Vagina (tissue), 2 donors: ENCODE data around the gene CYP2C19. TPM values are rescaled to one million over a fixed set of nuclear protein-coding genes. Genes with fewer than 3 reads are reported as not detected.
"Not testable (repeated sequence)": the region's sequence is repeated elsewhere in the genome, so short reads cannot be mapped to it uniquely, and the experiment has no call there.

Experiments
- DNase-seq, 2 donors: peaks; one replicate each; pipeline ENCODE4 v3.0.0-alpha.2; 2017; ENCODE audit errors: extremely low spot score in 2 of 2
- H3K27ac ChIP-seq: fragments of 200-600 bp; sonication (generic); one replicate; pipeline ENCODE4 v1.5.1; 2019
- H3K27me3 ChIP-seq: fragments of 200-600 bp; sonication (generic); one replicate; pipeline ENCODE4 v1.5.1; 2019
- H3K36me3 ChIP-seq, 2 donors: fragments of 200-600 bp; sonication (generic); one replicate each; pipeline ENCODE4 v1.5.1; 2017 to 2019
- H3K4me1 ChIP-seq: fragments of 200-600 bp; sonication (generic); one replicate; pipeline ENCODE4 v1.5.1; 2019
- H3K4me3 ChIP-seq, 2 donors: fragments of 200-600 bp; sonication (generic); 1 replicate in 1 of 2; 2 replicates in 1 of 2; pipeline ENCODE4 v1.5.1; 2016 to 2019
- H3K9me3 ChIP-seq: fragments of 200-600 bp; sonication (generic); one replicate; pipeline ENCODE4 v1.5.1; 2019
- CTCF ChIP-seq, 3 experiments: fragments of 450-650 bp in 2 of 3; fragments of 200-600 bp in 1 of 3; sonication (generic) in 1 of 3; IDR thresholded peaks; one replicate each; pipeline ENCODE4 v1.5.1; 2017 to 2019; ENCODE audit warnings: antibody characterized with exemption in 3 of 3, mild to moderate bottlenecking in 2 of 3, moderate library complexity in 2 of 3
- POLR2A ChIP-seq, 2 donors: fragments of 450-650 bp; IDR thresholded peaks; one replicate each; pipeline ENCODE4 v1.6.1; 2017; ENCODE audit warnings: antibody characterized with exemption in 2 of 2, mild to moderate bottlenecking in 2 of 2, moderate library complexity in 2 of 2
- POLR2AphosphoS5 ChIP-seq, 2 donors: sonication (generic); formaldehyde crosslinking; IDR thresholded peaks; one replicate each; pipeline ENCODE4 v1.9.0; 2017; ENCODE audit warnings: antibody characterized with exemption in 2 of 2, mild to moderate bottlenecking in 2 of 2, low read depth in 1 of 2; ENCODE audit not compliant: insufficient read depth in 1 of 2
- intact Hi-C: fragments of 100-400 bp; cut with DNase I; formaldehyde crosslinking; loops from one replicate; pipeline ENCODE4 v1.15.1; 2023
- total RNA-seq: library from RNA; depleted of rRNA; stranded (reverse); fragments of >200 nt; gene quantifications from one replicate; pipeline ENCODE4 v1.2.3, GENCODE V29; 2016

CYP2C19 gene
- total RNA-seq, 1 donor from 2014 or later, result 6.1 TPM

- Histone ChIP-seq H3K27me3 (no peaks in the 10 kb centered on the region), H3K9me3 (no peaks in the 10 kb centered on the region), H3K4me1 (no peaks in the 10 kb centered on the region), H3K36me3 (no peaks in the 10 kb centered on the region), H3K27ac (no peak overlapping the region), H3K4me3 (no peak overlapping the region)
- no peak for DNase-seq
- TF ChIP-seq POLR2A (IDR thresholded peaks at IDR 0.05), result no peak
- TF ChIP-seq CTCF (IDR thresholded peaks at IDR 0.05), result no peak
- no peak for TF ChIP-seq POLR2AphosphoS5 (IDR thresholded peaks at IDR 0.05; ENCODE audit: insufficient read depth in 1 of 2, low read depth in 1 of 2)
- intact Hi-C loops, result no loop called here
Measured at GRCh38 chr10:94780844-94781243, 18.4 kb downstream of the CYP2C19 start.

GRCh38 chr10:94784256-94784655 is 21.8 kb downstream of the CYP2C19 start:
- intact Hi-C loops, result no loop called here
- Histone ChIP-seq H3K9me3 (no peaks in the 10 kb centered on the region), H3K4me1 (no peaks in the 10 kb centered on the region), H3K36me3 (no peaks in the 10 kb centered on the region), H3K27me3 (no peaks in the 10 kb centered on the region), H3K27ac (no peak overlapping the region), H3K4me3 (no peak overlapping the region)
- no peak for TF ChIP-seq POLR2A (IDR thresholded peaks at IDR 0.05)
- no peak for TF ChIP-seq POLR2AphosphoS5 (IDR thresholded peaks at IDR 0.05; ENCODE audit: insufficient read depth in 1 of 2, low read depth in 1 of 2)
- no peak for TF ChIP-seq CTCF (IDR thresholded peaks at IDR 0.05)
- no peak for DNase-seq

- no peaks in the 10 kb centered on the region for H3K4me1 ChIP-seq
- intact Hi-C loops, result no loop called here
- no peak overlapping the region for H3K27ac ChIP-seq
- DNase-seq, result no peak
- TF ChIP-seq CTCF (IDR thresholded peaks at IDR 0.05) (no peak), POLR2A (IDR thresholded peaks at IDR 0.05) (no peak), POLR2AphosphoS5 (IDR thresholded peaks at IDR 0.05; ENCODE audit: insufficient read depth in 1 of 2, low read depth in 1 of 2) (no peak)
- H3K9me3 ChIP-seq, result no peaks in the 10 kb centered on the region
- no peak overlapping the region for H3K4me3 ChIP-seq
- H3K27me3 ChIP-seq, result no peaks in the 10 kb centered on the region
- no peaks in the 10 kb centered on the region for H3K36me3 ChIP-seq
Measured at GRCh38 chr10:94785211-94785610, 22.7 kb downstream of the CYP2C19 start.

- H3K27ac ChIP-seq, DNase-seq, H3K9me3 ChIP-seq, H3K4me3 ChIP-seq, H3K27me3 ChIP-seq, H3K4me1 ChIP-seq, H3K36me3 ChIP-seq, intact Hi-C loops: not testable (repeated sequence)
Measured at GRCh38 chr10:94800551-94800950, 38.1 kb downstream of the CYP2C19 start.

- TF ChIP-seq CTCF (IDR thresholded peaks at IDR 0.05), result no peak
- TF ChIP-seq POLR2AphosphoS5 (IDR thresholded peaks at IDR 0.05; ENCODE audit: insufficient read depth in 1 of 2, low read depth in 1 of 2), result no peak
- no peak for TF ChIP-seq POLR2A (IDR thresholded peaks at IDR 0.05)
- no peak for DNase-seq
- Histone ChIP-seq H3K9me3 (no peaks in the 10 kb centered on the region), H3K36me3 (no peaks in the 10 kb centered on the region), H3K27me3 (no peaks in the 10 kb centered on the region), H3K27ac (no peak overlapping the region), H3K4me3 (no peak overlapping the region), H3K4me1 (no peaks in the 10 kb centered on the region)
- intact Hi-C loops, result no loop called here
Measured at GRCh38 chr10:94803307-94803706, 40.8 kb downstream of the CYP2C19 start.

- DNase-seq, intact Hi-C loops: not testable (repeated sequence)
Measured at GRCh38 chr10:94830025-94830424, 67.5 kb downstream of the CYP2C19 start.

More at GRCh38 chr10:94830025-94830424, 67.5 kb downstream of the CYP2C19 start:
- not testable (repeated sequence) for H3K4me3 ChIP-seq, H3K9me3 ChIP-seq, H3K4me1 ChIP-seq, H3K27ac ChIP-seq, H3K36me3 ChIP-seq, H3K27me3 ChIP-seq
